ENCODE data around the gene RRP15. TPM values are rescaled to one million over a fixed set of nuclear protein-coding genes. Genes with fewer than 3 reads are reported as not detected.

RRP15 gene
- polyA plus RNA-seq, 1 donor (not counting 4 experiments of a cell fraction or from before 2014, with no cell fraction given) = 15.8 TPM

DNA sequence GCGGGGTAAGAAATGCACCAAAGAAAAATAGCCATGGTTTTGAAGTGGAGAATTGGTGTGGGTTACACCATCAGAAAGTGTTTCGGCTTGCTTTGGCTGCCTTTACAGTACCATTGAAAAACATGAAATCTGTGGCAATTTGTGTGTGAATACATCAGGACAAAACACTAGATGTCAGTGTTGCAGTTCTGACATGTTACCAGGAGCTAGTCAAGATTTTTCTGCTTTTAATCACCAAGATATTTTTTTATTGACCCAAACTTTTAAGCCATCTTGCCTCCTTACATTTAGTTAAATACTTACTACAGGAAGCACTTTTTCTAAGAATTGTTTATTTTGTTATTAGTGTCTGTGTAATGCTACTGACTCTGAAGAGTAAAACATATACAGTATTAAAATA, 14.3 kb downstream of the RRP15 start:
- peak; percentile 63 for FAIRE-seq
- H3K79me2 ChIP-seq (ENCODE audit: control insufficient read depth, insufficient read depth, low read length) = peaks cover 45% of the 10 kb centered on the region
- dilution Hi-C loops (cut with MboI; ENCODE audit: extremely low pct_ligation_motif_present, low sequenced_read_pairs) = no loop called here

DNA sequence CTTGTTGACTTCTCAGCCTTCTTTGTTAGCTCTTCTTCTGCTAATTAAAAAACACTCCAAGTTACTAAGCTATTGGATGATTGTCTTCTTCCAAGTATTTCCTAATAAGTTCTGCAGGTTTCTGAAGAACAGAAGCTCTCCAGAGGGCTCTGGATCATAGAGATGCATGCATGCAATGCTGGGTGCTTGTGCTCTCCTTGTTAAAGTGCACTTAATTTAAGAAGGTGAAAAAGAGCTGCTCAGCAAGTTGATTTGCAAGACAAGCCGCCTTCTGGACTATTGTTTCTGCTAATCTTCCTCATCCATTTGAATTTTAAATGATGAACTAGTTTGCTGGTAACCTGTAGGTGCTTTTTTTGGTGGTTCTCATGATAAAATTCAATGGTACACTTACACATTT, 16.1 kb downstream of the RRP15 start:
- Histone ChIP-seq H3K4me3 (ENCODE audit: control insufficient read depth in 2 of 3, extremely low read depth in 1 of 3, insufficient read depth in 2 of 3, low read depth in 1 of 3, low read length in 3 of 3) (no peak overlapping the region), H2AFZ (ENCODE audit: control insufficient read depth, low read length) (no peak overlapping the region), H3K27me3 (ENCODE audit: control insufficient read depth, extremely low read depth, insufficient read depth, low read length) (no peaks in the 10 kb centered on the region), H3K79me2 (ENCODE audit: control insufficient read depth, insufficient read depth, low read length) (peaks cover 44% of the 10 kb centered on the region), H4K20me1 (ENCODE audit: control insufficient read depth, extremely low read depth, insufficient read depth, low read length) (no peaks in the 10 kb centered on the region), H3K9me1 (ENCODE audit: control insufficient read depth, extremely low read depth, insufficient read depth, low read length) (no peaks in the 10 kb centered on the region), H3K9ac (ENCODE audit: control insufficient read depth, extremely low read depth, insufficient read depth, low read length) (no peak overlapping the region), H3K36me3 (ENCODE audit: control insufficient read depth in 2 of 2, extremely low read depth in 1 of 2, insufficient read depth in 2 of 2, low read length in 2 of 2) (peaks cover 0 to 8% of the 10 kb centered on the region in 2 experiments), H3K9me3 (ENCODE audit: control insufficient read depth, low read depth, low read length) (no peaks in the 10 kb centered on the region), H3K4me2 (ENCODE audit: control insufficient read depth, extremely low read depth, insufficient read depth, low read depth, low read length) (no peak overlapping the region), H3K27ac (ENCODE audit: control insufficient read depth, insufficient read depth, low read length) (no peak overlapping the region), H3K4me1 (ENCODE audit: control insufficient read depth, extremely low read depth, insufficient read depth, low read length) (peaks cover 10% of the 10 kb centered on the region)
- FAIRE-seq = no peak
- dilution Hi-C loops (cut with MboI; ENCODE audit: extremely low pct_ligation_motif_present, low sequenced_read_pairs) = no loop called here
- TF ChIP-seq, protein P1, sequence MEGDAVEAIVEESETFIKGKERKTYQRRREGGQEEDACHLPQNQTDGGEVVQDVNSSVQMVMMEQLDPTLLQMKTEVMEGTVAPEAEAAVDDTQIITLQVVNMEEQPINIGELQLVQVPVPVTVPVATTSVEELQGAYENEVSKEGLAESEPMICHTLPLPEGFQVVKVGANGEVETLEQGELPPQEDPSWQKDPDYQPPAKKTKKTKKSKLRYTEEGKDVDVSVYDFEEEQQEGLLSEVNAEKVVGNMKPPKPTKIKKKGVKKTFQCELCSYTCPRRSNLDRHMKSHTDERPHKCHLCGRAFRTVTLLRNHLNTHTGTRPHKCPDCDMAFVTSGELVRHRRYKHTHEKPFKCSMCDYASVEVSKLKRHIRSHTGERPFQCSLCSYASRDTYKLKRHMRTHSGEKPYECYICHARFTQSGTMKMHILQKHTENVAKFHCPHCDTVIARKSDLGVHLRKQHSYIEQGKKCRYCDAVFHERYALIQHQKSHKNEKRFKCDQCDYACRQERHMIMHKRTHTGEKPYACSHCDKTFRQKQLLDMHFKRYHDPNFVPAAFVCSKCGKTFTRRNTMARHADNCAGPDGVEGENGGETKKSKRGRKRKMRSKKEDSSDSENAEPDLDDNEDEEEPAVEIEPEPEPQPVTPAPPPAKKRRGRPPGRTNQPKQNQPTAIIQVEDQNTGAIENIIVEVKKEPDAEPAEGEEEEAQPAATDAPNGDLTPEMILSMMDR (optimal IDR thresholded peaks at IDR 0.05 in 1 of 3, IDR thresholded peaks at IDR 0.05 in 1 of 3, conservative IDR thresholded peaks at IDR 0.05 in 1 of 3; ENCODE audit: extremely low read depth in 1 of 3, insufficient read depth in 2 of 3, low read length in 3 of 3) = no peak
- no peak for TF ChIP-seq EZH2 (IDR thresholded peaks at IDR 0.05; ENCODE audit: low read length)
- no peak for DNase-seq (ENCODE audit: low read depth, low spot score)

More for the DNA sequence above, 14.3 kb downstream of the RRP15 start:
- Histone ChIP-seq H3K36me3 (ENCODE audit: control insufficient read depth in 2 of 2, extremely low read depth in 1 of 2, insufficient read depth in 2 of 2, low read length in 2 of 2) (peaks cover 0 to 5% of the 10 kb centered on the region in 2 experiments), H3K4me3 (ENCODE audit: control insufficient read depth in 2 of 3, extremely low read depth in 1 of 3, insufficient read depth in 2 of 3, low read depth in 1 of 3, low read length in 3 of 3) (no peak overlapping the region), H3K9ac (ENCODE audit: control insufficient read depth, extremely low read depth, insufficient read depth, low read length) (no peak overlapping the region), H4K20me1 (ENCODE audit: control insufficient read depth, extremely low read depth, insufficient read depth, low read length) (no peaks in the 10 kb centered on the region), H3K27me3 (ENCODE audit: control insufficient read depth, extremely low read depth, insufficient read depth, low read length) (no peaks in the 10 kb centered on the region), H2AFZ (ENCODE audit: control insufficient read depth, low read length) (no peak overlapping the region), H3K9me1 (ENCODE audit: control insufficient read depth, extremely low read depth, insufficient read depth, low read length) (no peaks in the 10 kb centered on the region), H3K9me3 (ENCODE audit: control insufficient read depth, low read depth, low read length) (no peaks in the 10 kb centered on the region), H3K4me2 (ENCODE audit: control insufficient read depth, extremely low read depth, insufficient read depth, low read depth, low read length) (peak overlapping the region; percentile 32), H3K4me1 (ENCODE audit: control insufficient read depth, extremely low read depth, insufficient read depth, low read length) (peaks cover 10% of the 10 kb centered on the region), H3K27ac (ENCODE audit: control insufficient read depth, insufficient read depth, low read length) (no peak overlapping the region)
- TF ChIP-seq, protein P1 (optimal IDR thresholded peaks at IDR 0.05 in 1 of 3, IDR thresholded peaks at IDR 0.05 in 1 of 3, conservative IDR thresholded peaks at IDR 0.05 in 1 of 3; ENCODE audit: extremely low read depth in 1 of 3, insufficient read depth in 2 of 3, low read length in 3 of 3) = peak; percentile 34 to 60 (median 44)
- no peak for TF ChIP-seq EZH2 (IDR thresholded peaks at IDR 0.05; ENCODE audit: low read length)
- no peak for DNase-seq (ENCODE audit: low read depth, low spot score)

Measured in keratinocyte (primary cell).